Right forelimb (tissue), 1 donor: ENCODE results near the gene STK32B.
"Not testable (repeated sequence)": the region's sequence is repeated elsewhere in the genome, so short reads cannot be mapped to it uniquely, and the experiment has no call there.

Experiments
- DNase-seq: peaks from one replicate; pipeline ENCODE4 v3.0.0-alpha.2; 2018

STK32B gene

GRCh38 chr4:5165420-5166369, 114.4 kb downstream of the STK32B start:
- no peak for DNase-seq

DNA sequence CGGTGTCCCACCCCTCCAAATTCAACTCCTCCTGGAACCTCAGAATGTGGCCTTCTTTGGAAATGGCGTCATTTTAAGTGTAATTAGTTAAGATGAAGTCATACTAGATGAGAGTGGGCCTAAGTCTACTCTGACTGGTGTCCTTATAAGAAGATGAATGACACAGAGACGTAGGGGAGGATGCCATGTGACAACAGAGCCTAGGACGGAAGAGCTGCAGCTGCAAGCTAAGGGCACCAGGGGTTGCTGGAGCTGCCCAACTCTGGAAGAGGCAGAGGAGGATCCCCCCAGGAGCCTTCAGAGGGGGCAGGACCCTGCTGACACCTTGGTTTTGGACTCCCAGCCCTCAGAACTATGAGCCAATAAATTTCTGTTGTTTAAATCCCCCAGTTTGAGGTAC, 115.1 kb downstream of the STK32B start:
- no peak for DNase-seq

DNA sequence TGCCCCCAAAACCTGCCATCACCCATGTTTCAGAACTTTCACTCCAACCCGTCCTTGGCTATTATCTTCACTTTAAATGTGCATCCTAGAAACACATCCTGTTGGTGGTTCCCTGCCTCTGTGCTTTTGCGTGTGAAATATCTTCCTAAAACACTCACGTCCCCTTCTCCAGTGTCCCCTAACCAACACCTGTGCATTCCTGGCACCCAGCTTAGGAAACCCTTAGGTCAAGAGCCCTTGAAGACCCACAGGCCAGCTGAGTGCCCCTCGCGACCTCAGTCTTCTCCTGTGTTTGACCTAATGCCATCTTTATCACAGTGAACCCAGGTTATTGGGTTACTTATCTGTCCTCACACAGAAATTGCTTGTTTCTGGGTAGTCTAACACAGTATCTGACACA, 117.6 kb downstream of the STK32B start:
- DNase-seq: no peak

GRCh38 chr4:5175836-5176235, 124.6 kb downstream of the STK32B start:
- not testable (repeated sequence) for DNase-seq

DNA sequence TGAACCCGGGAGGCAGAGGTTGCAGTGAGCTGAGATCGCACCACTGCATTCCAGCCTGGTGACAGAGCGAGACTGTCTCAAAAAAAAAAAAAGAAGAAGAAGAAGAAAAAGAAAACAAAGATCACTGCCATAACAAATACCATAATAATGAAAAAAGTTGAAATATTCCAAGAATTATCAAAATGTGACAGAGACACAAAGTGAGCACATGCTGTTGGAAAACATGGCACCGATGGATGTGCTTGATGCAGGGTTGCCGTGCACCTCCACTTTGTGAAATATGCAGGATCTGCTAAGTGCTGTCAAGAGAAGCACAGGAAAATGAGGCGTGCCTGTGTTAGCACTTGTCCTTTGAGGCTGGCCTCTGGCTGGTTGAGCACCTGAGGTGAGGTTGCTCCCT, 133.3 kb downstream of the STK32B start:
- no peak for DNase-seq

DNA sequence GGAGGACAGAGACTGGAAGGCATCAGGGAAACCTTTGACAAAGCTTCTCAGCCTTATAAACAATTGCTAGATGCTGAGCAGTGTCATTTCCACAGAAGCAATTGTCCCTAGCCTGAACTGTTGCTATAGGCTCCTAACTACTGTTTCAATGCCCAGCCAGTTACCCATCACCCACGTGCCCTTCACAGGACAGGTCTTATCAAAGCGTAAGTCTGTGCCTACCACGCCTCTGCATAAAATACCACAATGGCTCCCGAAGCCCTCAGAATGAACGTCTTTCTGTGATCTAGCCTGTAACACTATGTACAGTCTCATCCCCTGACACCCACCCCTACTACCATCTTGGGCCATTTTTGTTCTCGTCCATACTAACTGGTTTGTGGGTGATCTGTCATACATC, 134.3 kb downstream of the STK32B start:
- DNase-seq: no peak

DNA sequence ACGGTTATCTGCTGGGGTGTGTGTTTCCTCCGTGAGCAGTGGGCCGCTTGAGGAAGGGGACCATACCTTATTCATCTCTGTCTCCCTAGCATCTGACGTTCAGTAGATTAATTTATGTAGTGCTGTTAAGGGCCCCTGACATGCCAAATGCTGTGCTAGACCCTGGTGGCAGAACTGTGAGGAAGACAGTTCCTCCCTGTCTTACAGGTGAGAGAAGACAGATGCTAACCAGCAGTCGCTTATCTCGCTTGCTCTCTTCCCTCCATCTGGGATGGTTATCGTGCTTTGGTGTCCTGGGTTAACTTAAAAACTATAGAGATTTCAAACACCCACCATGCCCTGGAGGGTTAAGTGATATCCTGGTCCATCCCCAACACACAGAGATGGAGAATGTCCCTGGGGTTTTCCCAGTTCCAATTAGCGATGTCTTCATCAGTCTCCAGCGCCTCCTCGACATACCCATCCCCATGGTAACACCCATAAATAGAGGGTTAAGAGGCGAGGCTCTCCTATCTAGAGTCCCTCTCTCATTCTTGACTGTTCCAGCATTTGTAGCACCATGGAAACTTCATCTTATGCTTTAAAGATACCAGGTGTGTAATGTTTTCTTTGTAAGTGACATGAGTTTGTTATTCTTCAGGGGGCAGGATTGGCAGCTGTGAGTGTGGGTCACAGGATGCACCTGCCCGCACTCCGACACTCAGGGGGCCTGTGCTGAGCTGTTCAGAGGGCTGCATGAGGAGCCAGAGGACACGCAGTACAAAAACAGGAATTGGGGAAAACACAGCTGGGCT, 135.2 kb downstream of the STK32B start:
- DNase-seq: no peak

- DNase-seq: no peak
Observed at GRCh38 chr4:5188130-5188529, 136.8 kb downstream of the STK32B start.

DNA sequence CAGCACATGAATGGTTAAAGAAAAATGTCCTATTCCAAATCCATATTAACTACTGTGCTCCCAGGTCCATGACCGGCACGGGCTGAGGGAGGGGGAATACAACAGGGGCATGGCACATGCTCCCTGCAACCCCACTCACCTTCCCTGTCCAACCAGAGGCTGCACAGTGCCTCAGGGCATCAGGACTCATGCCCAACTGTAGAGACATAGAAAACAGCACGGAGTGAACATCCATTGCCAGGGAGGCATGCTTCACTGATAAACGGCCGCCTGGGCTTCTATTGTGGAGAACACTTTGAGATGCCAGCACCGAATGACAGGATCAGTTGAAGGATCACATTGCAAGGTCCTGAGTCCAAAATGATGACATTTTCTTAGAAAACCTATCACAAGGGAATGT, 140.6 kb downstream of the STK32B start:
- no peak for DNase-seq

- no peak for DNase-seq
Observed at GRCh38 chr4:5192271-5192670, 141.0 kb downstream of the STK32B start.

DNA sequence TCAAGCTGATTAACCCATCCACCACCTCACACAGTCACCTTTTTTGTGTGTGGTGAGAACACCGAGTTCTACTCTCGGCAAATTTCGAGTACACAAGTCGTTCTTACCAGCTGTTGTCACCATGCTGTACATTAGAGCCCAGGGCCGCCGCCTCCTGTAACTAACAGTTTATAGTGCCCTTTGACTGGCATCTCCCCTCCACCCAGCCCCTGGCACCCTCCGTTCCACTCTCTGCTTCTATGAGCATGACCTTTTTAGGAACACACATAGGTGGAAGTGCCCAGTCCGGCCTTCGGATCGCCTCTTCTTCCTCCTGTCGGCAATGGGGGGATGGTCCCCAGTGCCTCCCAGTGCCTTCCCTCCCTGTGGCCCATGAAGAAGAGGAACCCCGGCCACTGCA, 141.4 kb downstream of the STK32B start:
- no peak for DNase-seq

- no peak for DNase-seq
Observed at GRCh38 chr4:5198656-5199541, 147.6 kb downstream of the STK32B start.

GRCh38 chr4:5199912-5200311, 148.6 kb downstream of the STK32B start:
- no peak for DNase-seq

DNA sequence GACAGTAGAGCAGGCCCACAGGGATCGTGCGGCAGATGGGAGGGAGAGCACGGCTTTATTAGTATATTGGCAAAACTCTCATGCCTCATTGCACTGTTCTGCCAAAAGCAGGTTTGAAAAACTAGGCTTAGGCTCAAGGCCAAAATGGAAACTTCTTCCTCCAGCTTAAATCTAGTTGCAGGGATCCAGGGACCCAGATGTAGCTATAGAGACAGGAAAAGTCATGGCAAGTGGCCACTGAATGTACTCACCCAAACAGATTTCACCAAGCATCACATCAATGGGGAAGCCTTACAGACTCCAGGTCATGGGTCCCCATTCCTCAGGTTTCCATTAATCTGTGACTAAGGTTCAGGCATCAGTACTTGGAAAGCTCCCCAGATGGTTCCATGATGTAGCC, 149.2 kb downstream of the STK32B start:
- no peak for DNase-seq

DNA sequence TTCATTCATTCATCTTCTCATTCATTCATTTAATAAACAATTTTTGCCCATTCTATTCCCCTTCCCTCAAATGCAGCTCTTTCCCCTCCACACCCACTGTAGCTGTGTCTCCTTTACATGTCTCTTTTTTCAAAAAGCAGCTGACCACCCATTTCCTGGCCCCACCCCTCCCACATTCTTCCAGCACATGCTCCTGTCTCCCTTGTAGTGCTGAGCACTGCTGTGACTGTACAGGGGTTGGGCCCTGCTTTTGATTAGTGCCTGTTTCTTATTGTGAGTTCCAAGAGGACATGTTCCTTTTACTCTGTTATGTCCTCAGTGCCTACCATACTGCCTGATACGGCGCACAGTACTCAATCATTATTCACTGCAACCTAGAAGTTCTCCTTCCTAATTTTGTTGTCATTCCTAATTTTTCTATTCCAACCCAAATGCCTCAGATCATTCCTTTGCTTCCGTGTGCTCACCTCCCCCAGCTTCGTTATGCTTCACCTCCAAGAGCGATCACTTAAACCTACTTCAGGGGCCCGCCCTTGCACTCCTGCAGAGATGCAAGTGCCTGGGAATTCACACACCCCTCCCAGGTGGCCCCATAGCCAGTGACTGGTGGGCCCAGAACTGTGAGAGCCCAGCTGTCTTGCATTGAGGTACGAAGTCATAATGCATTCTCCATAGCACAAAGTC, 152.2 kb downstream of the STK32B start:
- DNase-seq: no peak

DNA sequence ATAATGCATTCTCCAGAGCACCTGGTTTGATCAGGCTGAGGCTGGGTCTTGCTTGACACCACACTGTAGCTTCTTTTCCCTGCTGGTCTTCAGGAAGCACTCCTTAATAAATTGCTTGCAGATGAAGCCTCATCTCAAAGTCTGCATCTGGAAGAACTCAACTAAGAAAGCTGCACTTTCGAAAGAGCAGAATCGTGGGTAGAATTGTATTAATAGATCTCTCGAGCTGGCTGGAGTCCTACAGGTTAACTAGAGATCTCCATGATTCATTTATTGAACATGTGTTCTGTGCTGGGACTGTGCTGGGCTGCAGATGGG, 152.7 kb downstream of the STK32B start:
- DNase-seq: no peak

DNA sequence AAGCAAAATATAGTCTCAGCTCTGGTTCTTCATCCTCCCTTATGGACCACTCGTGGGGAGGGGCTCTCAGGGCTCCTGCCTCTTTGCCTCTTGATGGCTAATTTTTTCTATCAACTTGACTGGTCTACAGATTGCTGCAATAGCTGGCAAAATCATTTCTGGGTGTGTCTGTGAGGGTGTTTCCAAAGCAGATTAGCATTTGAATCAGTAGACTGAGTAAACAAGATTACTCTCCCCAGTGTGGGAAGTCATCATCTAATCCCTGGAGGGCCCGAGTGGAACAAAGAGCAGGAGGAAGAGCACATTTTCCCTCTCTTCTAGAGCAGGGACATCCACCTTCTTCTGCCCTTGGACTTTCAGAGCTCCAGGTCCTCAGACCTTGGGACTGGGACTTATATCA, 153.5 kb downstream of the STK32B start:
- no peak for DNase-seq

GRCh38 chr4:5206016-5206790, 154.9 kb downstream of the STK32B start:
- DNase-seq: no peak

GRCh38 chr4:5209862-5210261, 158.6 kb downstream of the STK32B start:
- DNase-seq: no peak

DNA sequence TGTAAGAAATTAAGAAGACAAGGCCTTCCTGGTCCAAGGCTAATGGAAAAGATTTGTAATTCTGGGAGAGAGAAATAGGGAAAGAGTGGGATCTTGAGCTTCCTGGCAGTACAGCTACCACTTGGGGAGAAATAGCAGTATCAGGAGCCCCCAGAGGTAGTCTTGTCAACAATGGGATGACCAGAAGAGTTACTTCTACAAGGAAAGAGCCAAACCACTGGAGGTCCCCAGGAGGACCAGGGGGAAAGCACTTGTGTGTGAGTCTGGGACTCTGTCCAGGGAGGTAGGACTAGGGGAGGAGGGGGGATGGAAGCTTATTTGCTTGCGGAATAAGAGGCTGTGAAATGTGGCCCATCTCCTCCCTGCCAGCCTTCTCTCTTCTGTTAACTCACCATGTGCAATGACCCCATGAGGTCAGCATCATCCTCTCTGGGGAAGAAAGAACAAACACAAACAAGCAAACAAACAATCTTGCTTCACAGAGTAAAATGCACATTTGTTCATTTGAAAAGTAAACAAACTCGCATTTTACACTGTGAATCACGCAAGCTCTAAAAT, 160.1 kb downstream of the STK32B start:
- DNase-seq: no peak

GRCh38 chr4:5212255-5213013, 161.2 kb downstream of the STK32B start:
- no peak for DNase-seq
